IMR-90 (cell line): Measurements from ENCODE around the gene XCR1. TPM values are rescaled to one million over a fixed set of nuclear protein-coding genes. Genes with fewer than 3 reads are reported as not detected.
"Not testable (repeated sequence)": the region's sequence is repeated elsewhere in the genome, so short reads cannot be mapped to it uniquely, and the experiment has no call there.

ENCODE experiments used
- ATAC-seq: fragments of 200-7000 bp; cut with Tn5 transposase; 2 replicates; pipeline ENCODE4 v1.9.1; 2020; ENCODE audit warnings: low read depth, mild to moderate bottlenecking, moderate library complexity
- BruUV-seq: library from RNA; stranded (reverse); fragments of 400-500 nt; replicated peaks from 2 replicates; lab custom pipeline; 2021; lab: Mats Ljungman, UMichigan
- CTCF ChIA-PET: fragments of 300-600 bp; formaldehyde crosslinking; extraction: SDS; loops from one replicate; lab custom pipeline; 2021; ENCODE audit warnings: antibody characterized with exemption; lab: Yijun Ruan, JAX
- POLR2A ChIA-PET: fragments of 300-600 bp; sonication (Branson Sonifier 250); formaldehyde crosslinking; loops from one replicate; lab custom pipeline; 2022; ENCODE audit warnings: antibody characterized with exemption; ENCODE audit not compliant: unreplicated experiment; lab: Charles Lee
- DNase-seq: peaks from one replicate; pipeline ENCODE4 v3.0.0; 2013
- H2AFZ ChIP-seq: replicated peaks from 2 replicates; pipeline ENCODE3; 2013; ENCODE audit warnings: low read length, mild to moderate bottlenecking; ENCODE audit not compliant: poor library complexity
- H2AK5ac ChIP-seq: 2 replicates; pipeline ENCODE4 v1.6.1; 2013; ENCODE audit warnings: low read depth, low read length, inconsistent platforms
- H2AK9ac ChIP-seq: replicated peaks from 2 replicates; pipeline ENCODE3; 2013; ENCODE audit warnings: mild to moderate bottlenecking, low read depth, low read length, moderate library complexity; ENCODE audit not compliant: poor library complexity
- H2BK120ac ChIP-seq: 2 replicates; pipeline ENCODE4 v1.6.1; 2013; ENCODE audit warnings: low read depth, low read length, inconsistent platforms
- H2BK15ac ChIP-seq: 3 replicates; pipeline ENCODE4 v1.6.1; 2013; ENCODE audit warnings: low read depth, low read length, inconsistent platforms
- H2BK20ac ChIP-seq: 2 replicates; pipeline ENCODE4 v1.6.1; 2013; ENCODE audit warnings: low read depth, mild to moderate bottlenecking, inconsistent platforms, low read length, moderate library complexity
- H2BK5ac ChIP-seq: 2 replicates; pipeline ENCODE4 v1.6.1; 2013; ENCODE audit warnings: mild to moderate bottlenecking, low read depth, low read length, inconsistent platforms; ENCODE audit not compliant: poor library complexity, severe bottlenecking
- H3K14ac ChIP-seq: replicated peaks from 2 replicates; pipeline ENCODE4 v1.6.1; 2013; ENCODE audit warnings: low read depth, low read length, inconsistent platforms
- H3K18ac ChIP-seq: 2 replicates; pipeline ENCODE4 v1.6.1; 2013; ENCODE audit warnings: low read depth, low read length, control low read depth
- H3K23ac ChIP-seq: 2 replicates; pipeline ENCODE4 v1.6.1; 2013; ENCODE audit warnings: low read depth, low read length, inconsistent platforms
- H3K27ac ChIP-seq: 2 replicates; pipeline ENCODE4 v1.5.1; 2013; ENCODE audit warnings: mild to moderate bottlenecking, control low read depth, low read length; ENCODE audit not compliant: insufficient read depth
- H3K27me3 ChIP-seq: 2 replicates; pipeline ENCODE4 v1.6.1; 2013; ENCODE audit warnings: low read length; ENCODE audit not compliant: control insufficient read depth, insufficient read depth
- H3K36me3 ChIP-seq: 2 replicates; pipeline ENCODE4 v1.6.1; 2013; ENCODE audit warnings: low read length, mixed read lengths; ENCODE audit not compliant: control insufficient read depth, insufficient read depth
- H3K4ac ChIP-seq: 2 replicates; pipeline ENCODE4 v1.6.1; 2013; ENCODE audit warnings: low read depth, low read length, inconsistent platforms
- H3K4me1 ChIP-seq: 2 replicates; pipeline ENCODE4 v1.6.1; 2013; ENCODE audit warnings: low read length, mixed read lengths; ENCODE audit not compliant: control insufficient read depth, insufficient read depth
- H3K4me2 ChIP-seq: 2 replicates; pipeline ENCODE4 v1.6.1; 2013; ENCODE audit warnings: low read depth, mild to moderate bottlenecking, control low read depth, low read length, moderate library complexity
- H3K4me3 ChIP-seq: 2 replicates; pipeline ENCODE4 v1.5.1; 2013; ENCODE audit warnings: low read depth, mild to moderate bottlenecking, control low read depth, low read length, moderate library complexity; ENCODE audit not compliant: insufficient read depth
- H3K56ac ChIP-seq: 2 replicates; pipeline ENCODE4 v1.6.1; 2013; ENCODE audit warnings: low read length, inconsistent platforms; ENCODE audit not compliant: insufficient read depth; ENCODE audit errors: extremely low read depth
- H3K79me1 ChIP-seq, 2 experiments: 2 replicates each; pipeline ENCODE4 v1.6.1; 2013; ENCODE audit warnings: low read length in 2 of 2, inconsistent platforms in 1 of 2, low read depth in 1 of 2
- H3K9ac ChIP-seq: 2 replicates; pipeline ENCODE4 v1.6.1; 2013; ENCODE audit warnings: low read depth, low read length, control low read depth
- H3K9me1 ChIP-seq: 2 replicates; pipeline ENCODE4 v1.6.1; 2013; ENCODE audit warnings: low read length, inconsistent platforms; ENCODE audit not compliant: insufficient read depth
- H3K9me3 ChIP-seq: 2 replicates; pipeline ENCODE4 v1.6.1; 2013; ENCODE audit warnings: low read length; ENCODE audit not compliant: control insufficient read depth, insufficient read depth
- H4K20me1 ChIP-seq: 2 replicates; pipeline ENCODE4 v1.6.1; 2013; ENCODE audit warnings: low read length, inconsistent platforms; ENCODE audit not compliant: insufficient read depth
- H4K5ac ChIP-seq: 2 replicates; pipeline ENCODE4 v1.6.1; 2013; ENCODE audit warnings: mild to moderate bottlenecking, low read depth, low read length, control low read depth
- H4K8ac ChIP-seq, 2 experiments: 2 replicates each; pipeline ENCODE4 v1.6.1; 2013; ENCODE audit warnings: low read depth in 2 of 2, low read length in 2 of 2, control low read depth in 1 of 2, inconsistent platforms in 1 of 2
- H4K91ac ChIP-seq: 2 replicates; pipeline ENCODE4 v1.6.1; 2013; ENCODE audit warnings: low read depth, low read length, inconsistent platforms; ENCODE audit not compliant: insufficient read depth
- WGBS, 2 experiments: methylation state at CpG; one replicate each; pipeline versions ENCODE4 v1.1.5 to v1.1.7; 2013; ENCODE audit warnings: missing lambda C conversion rate in 2 of 2; ENCODE audit not compliant: insufficient read length in 1 of 2; ENCODE audit errors: extremely low coverage in 2 of 2; 5-methylcytosine and 5-hydroxymethylcytosine counted together
- dilution Hi-C: fragments of 300-500 bp; cut with HindIII; formaldehyde crosslinking; loops from one replicate; pipeline ENCODE4 v1.14.3; 2018; ENCODE audit warnings: low sequenced_read_pairs; ENCODE audit not compliant: unreplicated experiment
- in situ Hi-C: fragments of 300-500 bp; cut with MboI; formaldehyde crosslinking; loops from 3 replicates; pipeline ENCODE4 v1.14.3; 2019; ENCODE audit warnings: low sequenced_read_pairs, inconsistent platforms, mixed read lengths
- intact Hi-C: fragments of 100-400 bp; cut with micrococcal nuclease; formaldehyde crosslinking; loops from 2 replicates; pipeline ENCODE4 v1.10.0; 2022
- polyA plus RNA-seq, 3 experiments: library from polyadenylated mRNA; depleted of rRNA; stranded (reverse); fragments of >200 nt; gene quantifications; 2 replicates each; pipeline ENCODE4 v1.2.3, GENCODE V29; 2012; ENCODE audit warnings: low replicate concordance in 1 of 3
- total RNA-seq: library from RNA; depleted of rRNA; stranded (reverse); fragments of >200 nt; gene quantifications from 2 replicates; pipeline ENCODE4 v1.2.3, GENCODE V29; 2012

XCR1 gene
- total and polyA plus RNA-seq, 2 of the 4 experiments (the other 2 are of a cell fraction): not detected

- H2BK5ac ChIP-seq, H4K5ac ChIP-seq, DNase-seq, H3K4me1 ChIP-seq, H3K9me3 ChIP-seq, H2AK5ac ChIP-seq, in situ Hi-C loops, POLR2A ChIA-PET, BruUV-seq, H3K9me1 ChIP-seq, H3K9ac ChIP-seq, ATAC-seq, H2BK15ac ChIP-seq, H4K91ac ChIP-seq, H3K56ac ChIP-seq, intact Hi-C loops, H3K18ac ChIP-seq, H2AFZ ChIP-seq, H2AK9ac ChIP-seq, H3K4me3 ChIP-seq, H3K23ac ChIP-seq, CTCF ChIA-PET, H2BK120ac ChIP-seq, dilution Hi-C loops, H3K36me3 ChIP-seq, H3K4ac ChIP-seq, H3K79me1 ChIP-seq, H4K20me1 ChIP-seq, H4K8ac ChIP-seq, H2BK20ac ChIP-seq, H3K27ac ChIP-seq, H3K14ac ChIP-seq, H3K4me2 ChIP-seq: not testable (repeated sequence)
- peaks cover 13% of the 10 kb centered on the region for H3K27me3 ChIP-seq
- WGBS, 2 experiments: no CpG with 5 or more reads among the region's 3 CpGs
These were observed 10.8 kb upstream of the XCR1 start for GRCh38 chr3:46038071-46038470.
